ENCODE data around the gene HIF3A. TPM values are rescaled to one million over a fixed set of nuclear protein-coding genes. Genes with fewer than 3 reads are reported as not detected.
"Not testable (repeated sequence)": the region's sequence is repeated elsewhere in the genome, so short reads cannot be mapped to it uniquely, and the experiment has no call there.

The HIF3A gene
- total RNA-seq, 2 donors from 2014 or later, result 41.6 to 71.9 TPM

DNA sequence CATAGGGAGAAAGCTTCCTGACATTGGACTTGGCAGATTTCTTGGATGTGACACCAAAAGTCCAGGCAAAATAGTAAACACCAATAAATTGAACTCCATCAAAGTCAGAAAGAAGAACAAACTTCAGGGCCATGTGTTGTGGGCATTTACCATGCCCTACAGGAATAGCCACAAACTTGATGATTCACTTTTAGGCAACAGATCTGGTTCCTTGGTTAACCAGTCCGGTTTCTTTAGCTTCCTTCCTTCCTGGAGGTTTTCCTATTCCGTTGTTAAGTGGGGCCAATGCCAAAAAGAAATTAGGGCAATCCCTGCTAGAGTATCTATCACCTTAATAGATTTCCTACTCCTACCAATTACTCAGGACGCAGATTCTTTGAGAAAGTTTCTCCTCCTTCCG is 42.1 kb upstream of the HIF3A start:
- H3K9me3 Mint-ChIP-seq, result no peaks in the 10 kb centered on the region
- no peaks in the 10 kb centered on the region for H3K36me3 ChIP-seq (ENCODE audit: control insufficient read depth, insufficient read depth, low read length)
- H3K4me1 ChIP-seq (ENCODE audit: control insufficient read depth, insufficient read depth, low read length), result peaks cover 4% of the 10 kb centered on the region
- H3K27ac Mint-ChIP-seq, result no peak overlapping the region
- no peak for DNase-seq
- TF ChIP-seq, protein P1, sequence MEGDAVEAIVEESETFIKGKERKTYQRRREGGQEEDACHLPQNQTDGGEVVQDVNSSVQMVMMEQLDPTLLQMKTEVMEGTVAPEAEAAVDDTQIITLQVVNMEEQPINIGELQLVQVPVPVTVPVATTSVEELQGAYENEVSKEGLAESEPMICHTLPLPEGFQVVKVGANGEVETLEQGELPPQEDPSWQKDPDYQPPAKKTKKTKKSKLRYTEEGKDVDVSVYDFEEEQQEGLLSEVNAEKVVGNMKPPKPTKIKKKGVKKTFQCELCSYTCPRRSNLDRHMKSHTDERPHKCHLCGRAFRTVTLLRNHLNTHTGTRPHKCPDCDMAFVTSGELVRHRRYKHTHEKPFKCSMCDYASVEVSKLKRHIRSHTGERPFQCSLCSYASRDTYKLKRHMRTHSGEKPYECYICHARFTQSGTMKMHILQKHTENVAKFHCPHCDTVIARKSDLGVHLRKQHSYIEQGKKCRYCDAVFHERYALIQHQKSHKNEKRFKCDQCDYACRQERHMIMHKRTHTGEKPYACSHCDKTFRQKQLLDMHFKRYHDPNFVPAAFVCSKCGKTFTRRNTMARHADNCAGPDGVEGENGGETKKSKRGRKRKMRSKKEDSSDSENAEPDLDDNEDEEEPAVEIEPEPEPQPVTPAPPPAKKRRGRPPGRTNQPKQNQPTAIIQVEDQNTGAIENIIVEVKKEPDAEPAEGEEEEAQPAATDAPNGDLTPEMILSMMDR (conservative IDR thresholded peaks at IDR 0.05), result no peak
- no peaks in the 10 kb centered on the region for H3K27me3 ChIP-seq (ENCODE audit: control insufficient read depth, insufficient read depth, low read length, poor library complexity, severe bottlenecking)
- H3K27ac ChIP-seq (ENCODE audit: low read depth, low read length), result no peak overlapping the region
- 90 to 95% methylated on average over 2 to 4 of the region's 4 CpGs for WGBS, 2 experiments (ENCODE audit: insufficient coverage in 1 of 2, insufficient read length in 1 of 2)
- no peaks in the 10 kb centered on the region for H3K36me3 Mint-ChIP-seq (ENCODE audit: low read depth)
- H3K4me3 Mint-ChIP-seq, result no peak overlapping the region
- no peak overlapping the region for H3K9ac ChIP-seq (ENCODE audit: extremely low read depth, low read length, poor library complexity, severe bottlenecking)
- no peaks in the 10 kb centered on the region for H3K27me3 Mint-ChIP-seq (ENCODE audit: insufficient read depth)
- no peaks in the 10 kb centered on the region for H3K9me3 ChIP-seq (ENCODE audit: control insufficient read depth, low read length)
- H3K4me3 ChIP-seq (ENCODE audit: low read length), result no peak overlapping the region
- H3K4me1 Mint-ChIP-seq, result peaks cover 32% of the 10 kb centered on the region

DNA sequence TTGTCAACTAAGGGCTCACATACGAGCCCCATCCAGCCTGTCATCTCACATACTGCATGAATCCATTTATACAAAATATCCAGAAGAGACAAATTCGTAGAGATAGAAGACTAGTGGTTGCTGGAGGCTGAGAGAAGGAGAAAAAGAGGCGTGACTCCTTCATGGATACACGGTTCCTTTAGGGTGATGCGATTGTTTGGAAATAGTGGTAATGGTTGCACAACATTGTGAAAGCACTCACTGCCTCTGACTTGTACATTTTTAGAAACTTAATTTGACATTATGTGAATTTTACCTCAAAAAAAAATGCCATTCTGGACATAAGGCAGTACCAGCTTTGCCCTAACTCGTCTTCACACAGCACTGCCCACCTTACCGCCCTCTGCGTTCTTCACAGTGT is 40.0 kb upstream of the HIF3A start:
- no peaks in the 10 kb centered on the region for H3K9me3 Mint-ChIP-seq
- H3K4me3 Mint-ChIP-seq, result no peak overlapping the region
- no peak overlapping the region for H3K9ac ChIP-seq (ENCODE audit: extremely low read depth, low read length, poor library complexity, severe bottlenecking)
- DNase-seq, result no peak
- 94 to 96% methylated on average over 5 to 8 of the region's 8 CpGs for WGBS, 2 experiments (ENCODE audit: insufficient coverage in 1 of 2, insufficient read length in 1 of 2)
- H3K36me3 ChIP-seq (ENCODE audit: control insufficient read depth, insufficient read depth, low read length), result no peaks in the 10 kb centered on the region
- H3K27me3 ChIP-seq (ENCODE audit: control insufficient read depth, insufficient read depth, low read length, poor library complexity, severe bottlenecking), result no peaks in the 10 kb centered on the region
- no peaks in the 10 kb centered on the region for H3K4me1 ChIP-seq (ENCODE audit: control insufficient read depth, insufficient read depth, low read length)
- H3K27ac ChIP-seq (ENCODE audit: low read depth, low read length), result no peak overlapping the region
- H3K9me3 ChIP-seq (ENCODE audit: control insufficient read depth, low read length), result no peaks in the 10 kb centered on the region
- H3K4me3 ChIP-seq (ENCODE audit: low read length), result no peak overlapping the region
- no peak overlapping the region for H3K27ac Mint-ChIP-seq
- H3K4me1 Mint-ChIP-seq, result peaks cover 15% of the 10 kb centered on the region
- H3K27me3 Mint-ChIP-seq (ENCODE audit: insufficient read depth), result peaks cover 3% of the 10 kb centered on the region
- TF ChIP-seq, protein P1 (conservative IDR thresholded peaks at IDR 0.05), result no peak
- no peaks in the 10 kb centered on the region for H3K36me3 Mint-ChIP-seq (ENCODE audit: low read depth)

DNA sequence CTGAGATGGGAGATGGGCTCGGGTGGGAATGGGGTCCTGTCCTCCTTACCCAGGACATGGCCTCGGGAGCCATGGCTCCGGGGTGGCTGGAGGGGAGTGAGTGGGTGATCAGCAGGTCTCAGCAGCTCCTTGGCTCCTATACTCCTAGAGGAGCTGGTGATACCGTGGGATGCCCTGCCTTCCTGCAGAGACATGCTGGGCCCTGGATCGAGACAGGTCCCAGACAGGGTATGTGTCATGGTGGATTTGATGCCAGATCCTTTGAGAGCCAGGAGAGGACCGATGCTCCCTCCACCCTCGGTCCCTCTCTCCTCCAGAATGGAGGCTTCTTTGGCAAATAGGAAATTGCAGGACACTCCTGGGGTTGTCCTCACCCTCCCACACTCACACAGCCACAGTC is 35.3 kb upstream of the HIF3A start:
- not testable (repeated sequence) for H3K36me3 Mint-ChIP-seq (ENCODE audit: low read depth)
- 95 to 100% methylated on average over 2 to 6 of the region's 7 CpGs for WGBS, 2 experiments (ENCODE audit: insufficient coverage in 1 of 2, insufficient read length in 1 of 2)

DNA sequence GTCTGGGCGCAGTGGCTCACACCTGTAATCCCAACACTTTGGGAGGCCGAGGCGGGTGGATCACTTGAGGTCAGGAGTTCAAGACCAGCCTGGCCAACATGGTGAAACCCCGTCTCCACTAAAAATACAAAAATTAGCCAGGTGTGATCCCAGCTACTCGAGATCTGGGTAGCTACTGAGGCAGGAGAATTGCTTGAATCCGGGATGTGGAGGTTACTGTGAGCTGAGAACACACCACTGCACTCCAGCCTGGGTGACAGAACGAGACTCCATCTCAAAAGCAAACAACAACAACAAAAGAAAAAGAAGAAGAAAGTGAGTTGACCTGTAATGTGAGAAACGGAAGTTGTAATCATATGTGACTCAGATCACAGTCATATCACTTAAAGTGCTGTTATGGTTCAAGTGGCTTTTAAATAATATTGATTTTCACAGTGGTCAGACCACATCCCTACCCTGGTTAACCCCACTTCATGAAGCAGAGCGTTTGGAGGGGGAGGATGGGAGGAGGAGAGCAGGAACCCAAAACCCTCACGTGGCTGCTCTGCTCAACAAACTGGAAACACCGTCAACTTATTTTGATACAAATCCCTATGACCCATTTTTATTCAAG is 34.1 kb upstream of the HIF3A start:
- H3K4me3 Mint-ChIP-seq; H3K36me3 ChIP-seq (ENCODE audit: control insufficient read depth, insufficient read depth, low read length); H3K27ac ChIP-seq (ENCODE audit: low read depth, low read length); H3K9me3 Mint-ChIP-seq; H3K27me3 ChIP-seq (ENCODE audit: control insufficient read depth, insufficient read depth, low read length, poor library complexity, severe bottlenecking); H3K9ac ChIP-seq (ENCODE audit: extremely low read depth, low read length, poor library complexity, severe bottlenecking); DNase-seq; H3K27me3 Mint-ChIP-seq (ENCODE audit: insufficient read depth); H3K9me3 ChIP-seq (ENCODE audit: control insufficient read depth, low read length); H3K4me3 ChIP-seq (ENCODE audit: low read length); H3K27ac Mint-ChIP-seq; H3K36me3 Mint-ChIP-seq (ENCODE audit: low read depth); H3K4me1 ChIP-seq (ENCODE audit: control insufficient read depth, insufficient read depth, low read length): not testable (repeated sequence)
- H3K4me1 Mint-ChIP-seq, result peaks cover 10% of the 10 kb centered on the region
- WGBS, 2 experiments (ENCODE audit: insufficient coverage in 1 of 2, insufficient read length in 1 of 2), result 87 to 91% methylated on average over 8 to 9 of the region's 11 CpGs

More for the DNA sequence above, 35.3 kb upstream of the HIF3A start:
- not testable (repeated sequence) for H3K4me1 ChIP-seq (ENCODE audit: control insufficient read depth, insufficient read depth, low read length); H3K4me3 Mint-ChIP-seq; H3K4me3 ChIP-seq (ENCODE audit: low read length); H3K36me3 ChIP-seq (ENCODE audit: control insufficient read depth, insufficient read depth, low read length); H3K9ac ChIP-seq (ENCODE audit: extremely low read depth, low read length, poor library complexity, severe bottlenecking); DNase-seq; H3K9me3 ChIP-seq (ENCODE audit: control insufficient read depth, low read length); H3K27ac Mint-ChIP-seq; H3K27me3 ChIP-seq (ENCODE audit: control insufficient read depth, insufficient read depth, low read length, poor library complexity, severe bottlenecking); H3K27me3 Mint-ChIP-seq (ENCODE audit: insufficient read depth); H3K27ac ChIP-seq (ENCODE audit: low read depth, low read length); H3K9me3 Mint-ChIP-seq
- peaks cover 10% of the 10 kb centered on the region for H3K4me1 Mint-ChIP-seq

DNA sequence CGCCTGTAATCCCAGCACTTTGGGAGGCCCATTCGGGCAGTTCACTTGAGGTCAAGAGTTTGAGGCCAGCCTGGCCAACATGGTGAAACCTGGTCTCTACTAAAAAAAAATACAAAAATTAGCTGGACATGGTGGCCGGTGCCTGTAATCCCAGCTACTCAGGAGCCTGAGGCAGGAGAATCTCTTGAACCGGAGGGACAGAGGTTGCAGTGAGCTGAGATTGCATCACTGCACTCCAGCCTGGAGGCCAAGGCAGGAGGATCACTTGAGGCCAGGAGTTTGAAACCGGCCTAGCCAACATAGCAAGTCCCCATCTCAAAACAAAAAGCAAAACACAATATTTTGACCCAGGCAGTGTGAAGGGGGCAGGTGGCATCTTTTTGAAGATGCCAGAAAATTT is 32.0 kb upstream of the HIF3A start:
- Mint-ChIP-seq H3K4me1 (peaks cover 14% of the 10 kb centered on the region), H3K36me3 (ENCODE audit: low read depth) (peaks cover 23% of the 10 kb centered on the region), H3K9me3 (peaks cover 22% of the 10 kb centered on the region)
- H3K27me3 ChIP-seq (ENCODE audit: control insufficient read depth, insufficient read depth, low read length, poor library complexity, severe bottlenecking); H3K4me3 ChIP-seq (ENCODE audit: low read length); H3K4me1 ChIP-seq (ENCODE audit: control insufficient read depth, insufficient read depth, low read length); H3K27ac ChIP-seq (ENCODE audit: low read depth, low read length); H3K9ac ChIP-seq (ENCODE audit: extremely low read depth, low read length, poor library complexity, severe bottlenecking); DNase-seq; H3K27ac Mint-ChIP-seq; H3K4me3 Mint-ChIP-seq; H3K27me3 Mint-ChIP-seq (ENCODE audit: insufficient read depth): not testable (repeated sequence)
- WGBS, 2 experiments (ENCODE audit: insufficient coverage in 1 of 2, insufficient read length in 1 of 2), result 82 to 96% methylated on average over 4 to 5 of the region's 5 CpGs
- Histone ChIP-seq H3K9me3 (ENCODE audit: control insufficient read depth, low read length) (peaks cover 16% of the 10 kb centered on the region), H3K36me3 (ENCODE audit: control insufficient read depth, insufficient read depth, low read length) (peaks cover 12% of the 10 kb centered on the region)

Measured in endodermal cell (in vitro differentiated cells).